ENCODE data around the gene ECE1. TPM values are rescaled to one million over a fixed set of nuclear protein-coding genes. Genes with fewer than 3 reads are reported as not detected.

Gene ECE1
- total RNA-seq, 4 donors from 2014 or later, result 74.5 to 146 (median 97.2) TPM

GRCh38 chr1:21254335-21254951 is 35.8 kb downstream of the ECE1 start:
- no peaks in the 10 kb centered on the region for H3K9me3 ChIP-seq
- peak in 1 of 2 donors; percentile 21 for DNase-seq
- H3K4me1 ChIP-seq, result peaks cover 14 to 18% of the 10 kb centered on the region in 2 donors
- no peak for TF ChIP-seq POLR2A (IDR thresholded peaks at IDR 0.05)
- TF ChIP-seq CTCF (IDR thresholded peaks at IDR 0.05), result no peak
- intact Hi-C loops (cut with DNase I), result loop anchor here (2.0 to 10.0 kb wide), 2 partner anchors 114 to 410 kb away; partner anchors contain the start of gene RAP1GAP
- peaks cover 29 to 46% of the 10 kb centered on the region in 2 donors for H3K36me3 ChIP-seq
- H3K27me3 ChIP-seq, result no peaks in the 10 kb centered on the region
- H3K4me3 ChIP-seq (replicated peaks in 1 of 3), result no peak overlapping the region
- 74 to 80% methylated on average over 8 of the region's 8 CpGs for WGBS, 2 donors
- peak overlapping the region in 2 of 3 donors; percentile 15 to 53 for H3K27ac ChIP-seq

GRCh38 chr1:21251773-21252471 is 38.3 kb downstream of the ECE1 start:
- 33 to 38% methylated on average over 4 of the region's 4 CpGs for WGBS, 2 donors
- Histone ChIP-seq H3K27me3 (no peaks in the 10 kb centered on the region), H3K36me3 (peaks cover 24 to 35% of the 10 kb centered on the region in 2 donors), H3K4me1 (peaks cover 14 to 18% of the 10 kb centered on the region in 2 donors), H3K9me3 (no peaks in the 10 kb centered on the region), H3K4me3 (replicated peaks in 1 of 3) (no peak overlapping the region), H3K27ac (peak overlapping the region; percentile 53 to 83 (median 66))
- peak; percentile 76 to 77 for DNase-seq
- intact Hi-C loops (cut with DNase I), result loop anchor here (10.0 kb wide), 1 partner anchor 413 kb away; the partner anchor contains the start of gene RAP1GAP
- TF ChIP-seq CTCF (IDR thresholded peaks at IDR 0.05) (no peak), POLR2A (IDR thresholded peaks at IDR 0.05) (no peak)

DNA sequence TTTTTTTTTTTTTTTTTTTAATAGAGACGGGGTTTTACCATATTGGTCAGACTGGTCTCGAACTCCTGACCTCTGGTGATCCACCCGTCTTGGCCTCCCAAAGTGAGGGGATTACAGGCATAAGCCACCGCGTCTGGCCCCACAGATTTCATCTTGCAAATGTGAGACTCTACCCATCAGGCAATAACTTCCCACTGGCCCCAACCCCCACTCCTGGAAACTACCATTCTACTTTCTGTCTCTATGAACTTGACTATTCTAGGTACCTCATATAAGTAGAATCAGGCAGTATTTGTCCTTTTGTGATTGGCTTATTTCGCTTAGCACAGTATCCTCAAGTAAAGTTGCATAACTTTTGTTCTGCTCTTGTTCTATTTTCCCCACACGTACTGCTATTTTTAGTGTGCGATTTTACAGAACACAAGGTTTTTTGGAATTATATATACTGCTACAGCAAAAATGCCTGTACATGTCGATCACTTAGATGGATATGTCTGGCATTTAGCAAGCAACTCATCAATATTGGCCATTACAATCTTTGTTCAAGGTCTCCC is 40.2 kb downstream of the ECE1 start:
- H3K36me3 ChIP-seq, result peaks cover 23 to 29% of the 10 kb centered on the region in 2 donors
- no peak overlapping the region for H3K4me3 ChIP-seq (replicated peaks in 1 of 3)
- TF ChIP-seq POLR2A (IDR thresholded peaks at IDR 0.05) (no peak), CTCF (IDR thresholded peaks at IDR 0.05) (no peak)
- no peaks in the 10 kb centered on the region for H3K27me3 ChIP-seq
- H3K4me1 ChIP-seq, result peaks cover 14 to 18% of the 10 kb centered on the region in 2 donors
- no peak overlapping the region for H3K27ac ChIP-seq
- intact Hi-C loops (cut with DNase I), result loop anchor here (10.0 kb wide), 1 partner anchor 415 kb away; the partner anchor contains the start of gene RAP1GAP
- no peak for DNase-seq
- H3K9me3 ChIP-seq, result no peaks in the 10 kb centered on the region
- 97 to 99% methylated on average over 9 of the region's 9 CpGs for WGBS, 2 donors

DNA sequence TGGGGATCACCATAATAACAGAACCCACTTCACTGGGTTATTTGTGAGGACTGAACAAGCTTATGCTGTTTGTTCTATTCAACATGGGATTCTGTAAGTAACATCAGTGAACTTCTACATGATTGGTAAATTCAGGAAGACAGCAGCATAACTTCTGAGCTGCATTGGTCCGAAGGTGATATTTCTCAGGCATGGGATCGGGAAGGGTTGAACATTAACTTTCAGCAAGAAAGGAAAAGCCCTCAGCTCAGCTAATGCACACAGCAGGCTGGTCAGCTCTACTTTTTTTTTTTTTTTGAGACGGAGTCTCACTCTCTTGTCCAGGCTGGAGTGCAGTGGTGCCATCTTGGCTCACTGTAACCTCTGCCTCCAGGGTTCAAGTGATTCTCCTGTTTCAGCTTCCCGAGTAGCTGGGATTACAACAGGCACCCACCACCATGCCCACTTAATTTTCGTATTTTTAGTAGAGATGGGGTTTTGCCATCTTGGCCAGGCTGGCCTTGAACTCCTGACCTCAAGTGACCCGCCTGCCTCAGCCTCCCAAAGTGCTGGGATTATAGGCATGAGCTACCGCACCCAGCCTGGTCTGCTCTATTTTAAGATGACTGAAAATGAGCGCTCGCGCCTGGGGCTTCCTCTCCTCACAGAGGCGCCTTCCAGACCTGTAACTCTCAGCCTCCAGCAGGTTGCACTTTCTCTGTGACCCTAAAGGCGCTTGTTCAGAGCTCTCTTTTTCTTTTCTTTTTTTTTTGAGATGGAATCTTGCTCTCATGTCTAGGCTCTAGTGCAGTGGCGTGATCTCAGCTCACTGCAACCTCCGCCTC is 42.2 kb downstream of the ECE1 start:
- Histone ChIP-seq H3K27me3 (no peaks in the 10 kb centered on the region), H3K4me1 (peaks cover 14 to 18% of the 10 kb centered on the region in 2 donors), H3K4me3 (replicated peaks in 1 of 3) (no peak overlapping the region), H3K9me3 (no peaks in the 10 kb centered on the region), H3K36me3 (peaks cover 38 to 48% of the 10 kb centered on the region in 2 donors), H3K27ac (no peak overlapping the region)
- WGBS, 2 donors, result 93% methylated on average over 14 of the region's 14 CpGs
- TF ChIP-seq CTCF (IDR thresholded peaks at IDR 0.05) (no peak), POLR2A (IDR thresholded peaks at IDR 0.05) (no peak)
- intact Hi-C loops (cut with DNase I), result no loop called here
- DNase-seq, result no peak
